HG03045 (cell line): ENCODE data around the gene VAV2.

Experiments
- ATAC-seq: cut with Tn5 transposase; IDR thresholded peaks from one replicate; pipeline ENCODE4 v1.9.1; 2021; ENCODE audit warnings: mild to moderate bottlenecking, moderate library complexity; ENCODE audit not compliant: unreplicated experiment

VAV2 gene

GRCh38 chr9:133826289-133827085 lies 165.6 kb downstream of the VAV2 start:
- ATAC-seq, result no peak

- ATAC-seq, result no peak
These were observed 166.4 kb downstream of the VAV2 start for GRCh38 chr9:133825555-133826218.

- no peak for ATAC-seq
These were observed 167.3 kb downstream of the VAV2 start for GRCh38 chr9:133824802-133825186.

GRCh38 chr9:133824106-133824801 lies 167.9 kb downstream of the VAV2 start:
- ATAC-seq, result no peak

- ATAC-seq, result no peak
These were observed 168.7 kb downstream of the VAV2 start for GRCh38 chr9:133823189-133824105.

GRCh38 chr9:133822430-133823065 lies 169.6 kb downstream of the VAV2 start:
- ATAC-seq, result no peak

- ATAC-seq, result no peak
These were observed 170.3 kb downstream of the VAV2 start for GRCh38 chr9:133821601-133822429.

- ATAC-seq, result no peak
These were observed 172.2 kb downstream of the VAV2 start for GRCh38 chr9:133819923-133820322.

GRCh38 chr9:133818444-133818843 lies 173.7 kb downstream of the VAV2 start:
- ATAC-seq, result no peak

GRCh38 chr9:133815781-133816180 lies 176.3 kb downstream of the VAV2 start:
- ATAC-seq, result no peak

GRCh38 chr9:133814586-133815208 lies 177.4 kb downstream of the VAV2 start:
- ATAC-seq, result no peak

GRCh38 chr9:133813749-133814585 lies 178.2 kb downstream of the VAV2 start:
- no peak for ATAC-seq

- no peak for ATAC-seq
These were observed 179.0 kb downstream of the VAV2 start for GRCh38 chr9:133812941-133813748.

- no peak for ATAC-seq
These were observed 179.9 kb downstream of the VAV2 start for GRCh38 chr9:133812077-133812868.

GRCh38 chr9:133811471-133811870 lies 180.7 kb downstream of the VAV2 start:
- ATAC-seq, result no peak

GRCh38 chr9:133810556-133811195 lies 181.4 kb downstream of the VAV2 start:
- ATAC-seq, result no peak
